Stimulated activated CD4-positive, alpha-beta T cell treated with anti-CD3 and anti-CD28 coated beads, Interleukin-1b, Interleukin-23, amount 100 ng/mL, for 48 hours (primary cell): ENCODE measurements around the gene ST14.

ENCODE experiments used
- DNase-seq: peaks from one replicate; pipeline ENCODE4 v3.0.0-alpha.2; 2020

The ST14 gene

DNA sequence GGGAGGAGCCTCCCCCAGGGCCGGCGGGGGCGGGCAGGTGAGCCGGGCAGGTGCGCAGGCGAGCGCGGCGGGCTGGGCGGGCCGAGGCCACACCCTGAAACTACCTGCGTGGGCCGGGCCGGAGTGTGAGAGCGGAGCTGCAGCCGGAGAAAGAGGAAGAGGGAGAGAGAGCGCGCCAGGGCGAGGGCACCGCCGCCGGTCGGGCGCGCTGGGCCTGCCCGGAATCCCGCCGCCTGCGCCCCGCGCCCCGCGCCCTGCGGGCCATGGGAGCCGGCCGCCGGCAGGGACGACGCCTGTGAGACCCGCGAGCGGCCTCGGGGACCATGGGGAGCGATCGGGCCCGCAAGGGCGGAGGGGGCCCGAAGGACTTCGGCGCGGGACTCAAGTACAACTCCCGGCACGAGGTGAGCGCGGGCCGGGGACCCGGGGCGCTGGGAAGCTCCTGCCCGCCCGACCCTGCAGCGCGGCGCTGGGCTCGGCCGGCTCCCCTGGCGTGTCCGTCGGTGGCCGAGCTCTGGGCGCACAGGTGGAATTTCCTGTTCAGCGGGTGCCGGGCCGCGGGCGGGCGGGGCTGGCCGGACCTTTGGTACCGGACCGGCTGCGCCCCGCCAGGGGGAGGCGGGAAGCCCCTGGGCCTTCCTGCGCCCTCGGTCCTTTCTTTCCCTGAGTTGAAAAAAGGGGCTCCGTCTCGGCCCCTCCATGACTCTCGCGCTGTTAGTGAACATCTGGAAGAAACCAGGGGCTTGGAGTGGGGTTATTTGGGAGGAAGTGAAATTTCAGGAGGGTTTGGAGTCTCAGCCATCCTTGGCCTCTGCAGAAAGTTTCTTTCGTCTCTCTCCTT lies at the start of gene ST14:
Gene ST14, plus strand, starts transcription at position 126 of the 841 bp plus-strand sequence. Its CDS starts 198 bp downstream, at position 324.
- DNase-seq, result no peak

GRCh38 chr11:130110339-130111108 lies 49.1 kb upstream of the ST14 start:
- DNase-seq, result no peak

DNA sequence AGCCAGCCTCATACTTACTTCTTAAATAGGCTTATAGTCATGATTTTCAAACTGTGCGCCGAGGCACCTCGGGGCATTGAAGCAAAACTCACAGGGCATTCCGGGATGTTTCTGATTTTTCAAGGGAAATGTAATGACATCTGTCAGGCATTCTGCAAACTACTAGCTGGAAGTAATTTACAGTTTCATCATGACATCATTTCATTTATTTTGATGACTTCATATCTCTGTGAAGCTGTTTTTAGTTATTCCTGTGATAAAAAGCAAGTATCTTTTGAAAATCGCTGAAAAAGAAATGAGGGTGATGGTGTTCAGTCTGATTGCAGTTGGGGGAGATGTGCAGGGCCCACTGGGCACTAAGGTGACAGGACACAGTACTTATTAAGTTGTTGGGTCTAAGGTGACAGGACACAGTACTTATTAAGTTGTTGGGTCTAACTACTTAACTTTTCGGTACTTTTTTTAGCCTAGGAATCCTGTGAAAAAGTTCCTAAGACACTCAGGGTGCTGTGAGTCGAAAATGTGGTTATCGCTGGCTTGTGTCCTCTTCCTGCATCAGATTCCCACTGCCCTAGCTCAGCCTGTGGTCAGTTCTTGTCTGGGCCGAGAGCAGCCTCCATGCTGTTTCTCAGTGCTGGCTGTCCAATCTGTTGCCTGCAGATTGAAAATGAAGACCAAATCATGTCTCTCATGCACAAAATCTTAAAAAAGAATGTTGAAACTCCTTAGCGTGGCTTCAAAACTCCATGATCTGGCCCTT lies 47.3 kb upstream of the ST14 start:
- no peak for DNase-seq

DNA sequence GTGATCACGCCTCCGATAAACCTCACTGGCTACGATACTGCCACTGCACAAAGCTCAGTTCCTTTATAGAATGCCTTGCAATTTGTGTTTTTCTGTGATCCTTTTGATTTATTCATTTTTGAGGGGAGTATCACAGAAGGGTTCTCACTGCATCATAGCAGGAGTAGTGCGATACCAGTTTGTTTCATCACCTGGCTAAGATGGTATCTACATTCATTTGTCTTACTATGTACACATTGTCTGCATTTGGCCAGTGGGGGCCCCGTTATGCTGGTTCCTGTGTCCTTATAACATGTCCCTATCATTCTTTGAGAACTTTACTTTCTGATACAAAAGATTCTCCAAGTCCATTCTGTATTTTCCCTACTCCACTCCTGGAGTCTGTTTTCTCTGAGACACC lies 45.3 kb upstream of the ST14 start:
- no peak for DNase-seq

DNA sequence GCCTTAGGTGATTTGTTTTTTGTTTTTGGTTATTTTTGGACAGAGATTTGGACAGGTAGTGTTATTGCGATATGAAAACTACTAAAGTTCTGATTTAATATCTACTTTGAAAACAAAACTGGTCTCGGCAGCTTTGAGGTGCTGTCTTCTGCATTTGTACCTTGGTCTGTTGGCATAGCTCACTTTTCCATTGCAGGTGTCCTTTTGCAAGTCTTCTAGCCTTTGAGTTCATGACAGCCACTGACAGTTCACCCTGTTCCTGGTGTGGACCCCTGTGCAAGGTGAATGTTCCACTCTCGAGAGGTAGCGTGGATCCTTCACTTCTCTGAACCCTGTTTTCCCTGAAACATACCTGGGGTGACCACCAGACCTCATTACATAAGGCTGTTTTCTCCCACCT lies 44.9 kb upstream of the ST14 start:
- no peak for DNase-seq

DNA sequence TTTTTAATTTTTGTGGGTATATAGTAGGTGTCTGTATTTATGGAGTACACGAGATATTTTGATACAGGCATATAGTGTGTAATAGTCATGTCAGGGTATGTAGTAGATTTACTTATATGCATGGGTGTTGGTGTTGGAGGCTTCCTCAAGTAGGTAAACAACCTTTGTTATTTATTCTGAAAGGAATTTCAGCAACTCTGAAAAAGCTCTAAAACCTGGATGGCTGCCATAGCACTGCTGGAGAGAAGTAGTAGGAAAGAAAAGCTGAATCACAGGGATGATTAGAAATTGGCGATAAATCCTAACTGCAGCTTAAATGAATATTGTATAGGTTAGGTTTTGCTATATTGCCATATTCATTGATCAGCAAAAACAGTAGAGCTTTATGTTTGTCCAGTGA lies 44.4 kb upstream of the ST14 start:
- DNase-seq, result no peak

DNA sequence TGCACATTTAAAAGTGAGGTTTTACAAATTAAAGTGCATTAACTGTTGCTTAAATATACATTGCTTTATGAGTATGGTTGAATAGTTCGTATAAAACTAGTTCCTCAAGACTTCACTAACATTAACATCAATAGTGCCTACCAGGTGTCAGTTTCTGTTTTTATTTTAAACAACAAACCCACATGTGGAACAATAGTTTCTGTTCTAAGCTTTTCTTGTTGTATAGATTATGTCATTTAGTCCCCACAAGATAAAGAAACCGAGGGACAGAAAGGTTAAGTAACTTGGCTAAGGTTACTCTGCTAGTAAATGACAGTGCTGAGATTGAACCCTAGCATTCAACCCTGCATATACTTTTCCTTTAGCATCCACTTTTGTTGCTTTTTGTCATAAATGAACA lies 41.4 kb upstream of the ST14 start:
- DNase-seq, result no peak

- peak; percentile 8 for DNase-seq
These were observed 40.8 kb upstream of the ST14 start for GRCh38 chr11:130118636-130119387.

DNA sequence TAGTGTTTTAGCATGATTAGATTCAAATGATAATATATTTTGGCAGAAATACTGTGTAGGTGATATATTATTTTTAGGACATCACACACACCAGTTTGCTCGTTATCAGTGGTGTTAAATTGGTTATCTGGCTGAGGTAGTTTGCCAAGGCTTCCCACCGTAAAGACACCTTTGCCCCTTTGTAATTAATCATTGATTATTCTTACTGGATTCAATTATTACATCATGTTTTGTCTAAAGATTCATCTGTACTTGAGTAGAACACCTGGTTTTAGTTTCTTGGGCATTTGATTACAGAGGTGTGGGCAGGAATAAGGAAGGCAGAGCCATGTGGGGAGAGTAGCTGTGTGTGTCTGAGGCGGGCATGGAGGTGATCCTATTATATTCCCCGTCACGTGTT lies 39.5 kb upstream of the ST14 start:
- DNase-seq, result no peak

DNA sequence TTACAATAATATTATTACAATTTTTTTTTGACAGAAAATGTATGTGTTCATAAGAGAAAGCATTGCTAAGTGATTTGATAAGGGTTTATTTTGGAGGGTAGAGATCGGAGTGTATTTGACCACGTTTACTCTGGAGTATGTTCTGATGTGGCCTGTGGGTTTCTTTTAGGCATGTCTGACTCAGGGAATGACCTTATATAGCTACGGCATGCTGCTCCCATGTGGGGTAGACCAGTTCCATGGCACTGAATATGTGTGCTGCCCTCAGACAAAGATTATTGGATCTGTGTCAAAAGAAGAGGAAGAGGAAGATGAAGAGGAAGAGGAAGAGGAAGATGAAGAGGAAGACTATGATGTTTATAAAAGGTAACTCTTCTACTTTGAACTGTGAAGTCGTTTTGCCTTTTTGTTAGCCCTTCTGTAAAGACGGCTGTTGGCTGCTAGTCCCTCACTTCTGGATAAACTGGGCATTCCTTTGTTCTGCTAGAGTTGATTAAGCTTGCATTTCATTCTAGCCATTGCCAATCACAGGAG lies 38.1 kb upstream of the ST14 start:
- DNase-seq, result peak; percentile 37

GRCh38 chr11:130122141-130122575 lies 37.4 kb upstream of the ST14 start:
- DNase-seq, result peak; percentile 70

GRCh38 chr11:130123414-130124040 lies 36.1 kb upstream of the ST14 start:
- DNase-seq, result no peak

GRCh38 chr11:130124096-130124495 lies 35.5 kb upstream of the ST14 start:
- DNase-seq, result no peak

GRCh38 chr11:130125638-130126037 lies 33.9 kb upstream of the ST14 start:
- no peak for DNase-seq

DNA sequence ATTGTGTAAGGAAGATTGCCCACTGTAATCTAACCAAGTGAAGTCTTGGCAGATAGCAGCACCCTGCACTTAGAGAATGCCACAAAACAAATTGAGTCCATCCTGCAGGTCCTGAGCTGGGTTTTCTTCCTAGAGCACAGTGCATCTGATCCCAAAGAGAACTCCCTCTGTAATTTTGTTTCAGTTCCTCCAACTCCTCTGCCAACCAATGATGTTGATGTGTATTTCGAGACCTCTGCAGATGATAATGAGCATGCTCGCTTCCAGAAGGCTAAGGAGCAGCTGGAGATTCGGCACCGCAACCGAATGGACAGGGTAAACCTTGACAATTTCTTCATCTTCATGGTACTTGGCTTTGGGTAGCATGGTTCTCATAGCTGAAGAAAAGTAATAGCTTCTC lies 33.1 kb upstream of the ST14 start:
- DNase-seq, result no peak

DNA sequence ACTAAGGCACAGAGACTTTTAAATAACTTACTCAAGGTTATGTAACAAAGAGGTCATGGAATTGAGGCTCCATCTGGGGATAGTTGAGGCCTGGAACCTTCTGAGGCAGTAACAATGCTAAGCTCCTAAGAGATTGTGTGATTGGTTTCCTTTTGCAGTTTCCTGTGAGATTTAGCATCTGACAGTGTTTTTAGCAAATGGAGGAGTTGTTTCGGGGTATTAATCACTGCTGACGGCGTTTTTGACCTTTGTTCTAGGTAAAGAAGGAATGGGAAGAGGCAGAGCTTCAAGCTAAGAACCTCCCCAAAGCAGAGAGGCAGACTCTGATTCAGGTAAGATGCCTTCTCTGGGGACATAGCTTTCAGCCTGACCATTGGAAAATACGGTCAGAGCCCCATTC lies 32.1 kb upstream of the ST14 start:
- no peak for DNase-seq

- no peak for DNase-seq
These were observed 31.0 kb upstream of the ST14 start for GRCh38 chr11:130128626-130129025.

GRCh38 chr11:130129922-130130321 lies 29.7 kb upstream of the ST14 start:
- DNase-seq, result no peak

DNA sequence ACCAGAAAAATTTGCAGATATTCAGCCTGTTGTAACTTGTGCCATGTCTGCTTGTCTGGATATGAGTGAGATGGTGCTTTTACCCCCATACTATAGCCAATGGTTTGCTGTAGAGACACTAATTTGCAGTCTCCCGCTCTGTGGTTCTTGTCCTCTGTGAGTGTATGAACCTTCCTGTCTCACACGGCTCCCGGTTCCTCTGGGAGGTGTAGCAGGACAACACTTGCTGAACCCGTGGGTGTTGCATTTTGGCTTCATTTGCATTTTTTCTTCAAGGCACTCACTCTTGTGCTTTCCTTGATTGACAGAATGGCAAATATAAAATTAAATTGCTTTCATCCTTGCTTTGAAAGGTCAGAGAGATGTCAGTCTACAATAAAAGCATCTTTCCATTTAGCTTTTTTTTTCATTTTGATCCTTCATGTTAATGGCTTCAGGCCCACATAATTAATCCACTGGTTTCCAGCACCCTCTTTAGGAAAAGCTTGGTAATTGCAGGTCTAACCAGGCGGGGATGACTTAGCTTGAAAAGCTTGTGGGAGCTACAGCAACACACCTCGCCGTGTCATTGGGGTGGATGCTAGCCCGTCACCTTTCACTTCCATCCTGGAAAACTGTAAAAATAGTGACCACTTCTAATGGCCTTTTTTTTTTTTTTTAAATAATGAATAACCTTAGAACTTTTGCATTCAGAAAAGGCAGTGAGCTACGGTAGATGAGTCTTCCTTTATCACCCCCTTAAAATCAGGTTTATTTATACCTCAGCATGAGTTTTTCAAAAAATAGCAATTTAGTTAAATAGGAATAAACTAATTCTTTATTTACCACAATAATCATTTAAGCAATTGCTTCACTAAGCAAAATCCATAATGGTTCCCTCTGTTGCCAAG lies 27.4 kb upstream of the ST14 start:
- peak; percentile 47 for DNase-seq

DNA sequence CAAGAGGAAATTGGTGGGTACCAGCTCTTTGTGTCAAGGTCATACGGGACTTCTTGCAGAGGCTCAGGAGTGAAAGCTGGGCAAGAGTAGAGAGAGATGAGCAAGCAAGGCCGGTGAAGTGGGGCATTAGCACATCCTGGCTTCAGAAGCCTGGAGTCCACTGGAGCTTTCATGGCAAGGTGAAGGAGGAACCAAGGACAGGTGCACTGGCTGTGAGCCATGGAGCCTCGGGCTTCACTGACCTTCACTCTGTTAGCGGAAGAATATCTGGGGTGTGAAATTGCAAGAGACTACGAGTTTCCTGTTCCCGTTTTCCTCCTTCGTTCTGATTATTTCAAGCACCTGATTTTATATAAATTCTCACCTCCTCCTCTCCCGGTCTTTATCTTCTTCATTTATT lies 25.9 kb upstream of the ST14 start:
- no peak for DNase-seq

GRCh38 chr11:130136107-130136506 lies 23.5 kb upstream of the ST14 start:
- no peak for DNase-seq
